ENCODE data around the gene MYCN. TPM values are rescaled to one million over a fixed set of nuclear protein-coding genes. Genes with fewer than 3 reads are reported as not detected.

MYCN gene
- polyA plus RNA-seq, 1 donor (not counting 4 experiments of a cell fraction or from before 2014, with no cell fraction given), result not detected

- Histone ChIP-seq H3K4me1 (ENCODE audit: control insufficient read depth, extremely low read depth, insufficient read depth, low read length) (no peaks in the 10 kb centered on the region), H3K27ac (ENCODE audit: control insufficient read depth, insufficient read depth, low read length) (no peak overlapping the region), H2AFZ (ENCODE audit: control insufficient read depth, low read length) (no peak overlapping the region), H4K20me1 (ENCODE audit: control insufficient read depth, extremely low read depth, insufficient read depth, low read length) (no peaks in the 10 kb centered on the region), H3K4me3 (ENCODE audit: control insufficient read depth in 2 of 3, extremely low read depth in 1 of 3, insufficient read depth in 2 of 3, low read depth in 1 of 3, low read length in 3 of 3) (no peak overlapping the region), H3K9ac (ENCODE audit: control insufficient read depth, extremely low read depth, insufficient read depth, low read length) (no peak overlapping the region), H3K36me3 (ENCODE audit: control insufficient read depth in 2 of 2, extremely low read depth in 1 of 2, insufficient read depth in 2 of 2, low read length in 2 of 2) (no peaks in the 10 kb centered on the region), H3K4me2 (ENCODE audit: control insufficient read depth, extremely low read depth, insufficient read depth, low read depth, low read length) (no peak overlapping the region), H3K27me3 (ENCODE audit: control insufficient read depth, extremely low read depth, insufficient read depth, low read length) (peaks cover 2% of the 10 kb centered on the region), H3K9me1 (ENCODE audit: control insufficient read depth, extremely low read depth, insufficient read depth, low read length) (no peaks in the 10 kb centered on the region), H3K9me3 (ENCODE audit: control insufficient read depth, low read depth, low read length) (no peaks in the 10 kb centered on the region), H3K79me2 (ENCODE audit: control insufficient read depth, insufficient read depth, low read length) (no peaks in the 10 kb centered on the region)
- no peak for TF ChIP-seq CTCF (optimal IDR thresholded peaks at IDR 0.05 in 1 of 3, IDR thresholded peaks at IDR 0.05 in 1 of 3, conservative IDR thresholded peaks at IDR 0.05 in 1 of 3; ENCODE audit: extremely low read depth in 1 of 3, insufficient read depth in 2 of 3, low read length in 3 of 3)
- TF ChIP-seq EZH2 (IDR thresholded peaks at IDR 0.05; ENCODE audit: low read length), result no peak
- DNase-seq (ENCODE audit: low read depth, low spot score), result no peak
- dilution Hi-C loops (cut with MboI; ENCODE audit: extremely low pct_ligation_motif_present, low sequenced_read_pairs), result loop anchor here (25.0 kb wide), 1 partner anchor 564 kb away; no protein-coding TSS in a partner anchor
- no peak for FAIRE-seq
These were observed 8.3 kb downstream of the MYCN start for GRCh38 chr2:15948704-15948957.

DNA sequence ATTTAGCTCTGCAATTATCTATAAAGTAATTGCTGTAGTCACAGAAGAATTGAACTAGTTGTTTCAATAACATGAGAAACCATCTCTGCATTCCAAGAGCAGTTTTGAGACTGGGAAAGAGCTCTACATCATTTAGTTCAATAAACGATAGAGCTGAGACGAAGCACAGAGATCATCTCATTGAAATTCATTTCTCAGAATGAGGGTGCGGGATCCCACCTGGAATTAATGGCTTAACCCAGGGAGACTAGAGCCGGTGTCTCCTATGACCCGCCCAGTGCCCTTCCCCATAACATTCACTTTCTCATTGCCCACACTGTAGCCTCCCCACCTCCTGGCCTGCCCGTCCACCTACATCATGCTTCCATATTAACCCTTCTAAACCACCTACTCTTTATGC, 8.8 kb downstream of the MYCN start:
- TF ChIP-seq EZH2 (IDR thresholded peaks at IDR 0.05; ENCODE audit: low read length) (no peak), CTCF (optimal IDR thresholded peaks at IDR 0.05 in 1 of 3, IDR thresholded peaks at IDR 0.05 in 1 of 3, conservative IDR thresholded peaks at IDR 0.05 in 1 of 3; ENCODE audit: extremely low read depth in 1 of 3, insufficient read depth in 2 of 3, low read length in 3 of 3) (no peak)
- H3K4me1 ChIP-seq (ENCODE audit: control insufficient read depth, extremely low read depth, insufficient read depth, low read length), result no peaks in the 10 kb centered on the region
- FAIRE-seq, result no peak

More for the DNA sequence above, 8.8 kb downstream of the MYCN start:
- DNase-seq (ENCODE audit: low read depth, low spot score), result no peak
- dilution Hi-C loops (cut with MboI; ENCODE audit: extremely low pct_ligation_motif_present, low sequenced_read_pairs), result loop anchor here (25.0 kb wide), 1 partner anchor 563 kb away; no protein-coding TSS in a partner anchor
- Histone ChIP-seq H2AFZ (ENCODE audit: control insufficient read depth, low read length) (no peak overlapping the region), H3K27ac (ENCODE audit: control insufficient read depth, insufficient read depth, low read length) (no peak overlapping the region), H3K79me2 (ENCODE audit: control insufficient read depth, insufficient read depth, low read length) (no peaks in the 10 kb centered on the region), H3K27me3 (ENCODE audit: control insufficient read depth, extremely low read depth, insufficient read depth, low read length) (no peaks in the 10 kb centered on the region), H3K4me3 (ENCODE audit: control insufficient read depth in 2 of 3, extremely low read depth in 1 of 3, insufficient read depth in 2 of 3, low read depth in 1 of 3, low read length in 3 of 3) (no peak overlapping the region), H3K9ac (ENCODE audit: control insufficient read depth, extremely low read depth, insufficient read depth, low read length) (no peak overlapping the region), H3K4me2 (ENCODE audit: control insufficient read depth, extremely low read depth, insufficient read depth, low read depth, low read length) (no peak overlapping the region), H3K9me1 (ENCODE audit: control insufficient read depth, extremely low read depth, insufficient read depth, low read length) (no peaks in the 10 kb centered on the region), H4K20me1 (ENCODE audit: control insufficient read depth, extremely low read depth, insufficient read depth, low read length) (no peaks in the 10 kb centered on the region), H3K36me3 (ENCODE audit: control insufficient read depth in 2 of 2, extremely low read depth in 1 of 2, insufficient read depth in 2 of 2, low read length in 2 of 2) (no peaks in the 10 kb centered on the region), H3K9me3 (ENCODE audit: control insufficient read depth, low read depth, low read length) (no peaks in the 10 kb centered on the region)

Measured in keratinocyte (primary cell).